CD4-positive, alpha-beta memory T cell (primary cell): ENCODE results near the gene DIS3L2. TPM values are rescaled to one million over a fixed set of nuclear protein-coding genes. Genes with fewer than 3 reads are reported as not detected.
"Not testable (repeated sequence)": the region's sequence is repeated elsewhere in the genome, so short reads cannot be mapped to it uniquely, and the experiment has no call there.

Experiments used
- CTCF ChIA-PET: fragments of 350-600 bp; sonication (Branson Sonifier 250); formaldehyde crosslinking; loops from one replicate; lab custom pipeline; 2021; ENCODE audit warnings: inconsistent platforms; ENCODE audit not compliant: partially characterized antibody; lab: Charles Lee
- POLR2A ChIA-PET: fragments of 350-600 bp; sonication (Branson Sonifier 250); formaldehyde crosslinking; loops from one replicate; lab custom pipeline; 2021; ENCODE audit not compliant: partially characterized antibody; lab: Charles Lee
- DNase-seq, 5 donors: peaks; one replicate each; pipeline versions ENCODE4 v3.0.0 to v3.0.0-alpha.2; 2020 to 2022; ENCODE audit warnings: mixed read lengths in 1 of 5
- H3K27ac ChIP-seq: one replicate; pipeline ENCODE4 v1.7.0; 2013; ENCODE audit warnings: low read depth, low read length
- H3K27me3 ChIP-seq: 2 replicates; pipeline ENCODE4 v1.7.0; 2013; ENCODE audit warnings: mild to moderate bottlenecking, low read length, moderate library complexity; ENCODE audit not compliant: insufficient read depth
- H3K36me3 ChIP-seq: 2 replicates; pipeline ENCODE4 v1.7.0; 2013; ENCODE audit warnings: mild to moderate bottlenecking, low read length, moderate library complexity; ENCODE audit not compliant: insufficient read depth
- H3K4me1 ChIP-seq: 2 replicates; pipeline ENCODE4 v1.7.0; 2013; ENCODE audit warnings: mild to moderate bottlenecking, low read length, moderate library complexity; ENCODE audit not compliant: insufficient read depth
- H3K4me3 ChIP-seq, 2 donors: one replicate each; pipeline ENCODE4 v1.7.0; 2013; ENCODE audit warnings: low read length in 2 of 2, mild to moderate bottlenecking in 1 of 2
- H3K9me3 ChIP-seq, 2 donors: one replicate each; pipeline ENCODE4 v1.7.0; 2013; ENCODE audit warnings: low read length in 2 of 2, control low read depth in 1 of 2; ENCODE audit not compliant: control insufficient read depth in 1 of 2
- H3K27ac Mint-ChIP-seq, 7 donors: one replicate each; pipeline ENCODE4 v1.8.0; 2020 to 2021; ENCODE audit warnings: mixed read lengths in 7 of 7, mild to moderate bottlenecking in 6 of 7, inconsistent platforms in 3 of 7, moderate library complexity in 3 of 7
- H3K27me3 Mint-ChIP-seq, 2 donors: one replicate each; pipeline ENCODE4 v1.8.0; 2020 to 2021; ENCODE audit warnings: mixed read lengths in 2 of 2
- H3K36me3 Mint-ChIP-seq, 2 donors: one replicate each; pipeline ENCODE4 v1.8.0; 2020 to 2021; ENCODE audit warnings: mixed read lengths in 2 of 2, inconsistent platforms in 1 of 2, mild to moderate bottlenecking in 1 of 2
- H3K4me1 Mint-ChIP-seq, 4 donors: one replicate each; pipeline ENCODE4 v1.8.0; 2020 to 2021; ENCODE audit warnings: mixed read lengths in 4 of 4, mild to moderate bottlenecking in 1 of 4
- H3K4me3 Mint-ChIP-seq, 8 donors: one replicate each; pipeline ENCODE4 v1.8.0; 2020 to 2021; ENCODE audit warnings: mixed read lengths in 8 of 8, mild to moderate bottlenecking in 7 of 8, moderate library complexity in 6 of 8, inconsistent platforms in 3 of 8
- H3K9me3 Mint-ChIP-seq, 8 donors: one replicate each; pipeline ENCODE4 v1.8.0; 2020 to 2021; ENCODE audit warnings: mixed read lengths in 8 of 8, mild to moderate bottlenecking in 5 of 8, inconsistent platforms in 3 of 8, moderate library complexity in 1 of 8
- intact Hi-C: fragments of 100-400 bp; cut with micrococcal nuclease; formaldehyde crosslinking; loops from one replicate; pipeline ENCODE4 v1.15.1; 2023
- polyA plus RNA-seq, 2 donors: library from polyadenylated mRNA; unstranded; fragments of 300-500 nt; fragmentation: Illumina TruSeq; gene quantifications; one replicate each; pipeline ENCODE4 v1.2.3, GENCODE V29; 2021
- total RNA-seq, 2 experiments: library from RNA; stranded (reverse); gene quantifications; one replicate each; pipeline ENCODE4 v1.2.3, GENCODE V29; 2021

DIS3L2 gene
- total and polyA plus RNA-seq, 4 experiments from 2014 or later = 16.0 to 59.7 (median 39.3) TPM

- Histone ChIP-seq H3K27me3 (no peaks in the 10 kb centered on the region), H3K9me3 (no peaks in the 10 kb centered on the region), H3K36me3 (no peaks in the 10 kb centered on the region), H3K27ac (peak overlapping the region; percentile 8), H3K4me3 (no peak overlapping the region), H3K4me1 (peaks cover 57% of the 10 kb centered on the region)
- no peaks in the 10 kb centered on the region for H3K27me3 Mint-ChIP-seq
- peaks cover 0 to 1% (median 0%) of the 10 kb centered on the region in 8 donors for H3K9me3 Mint-ChIP-seq
- peak overlapping the region; percentile 2 to 87 (median 69) for H3K27ac Mint-ChIP-seq
- no peak for DNase-seq
- intact Hi-C loops = no loop called here
- peaks cover 27 to 70% (median 46%) of the 10 kb centered on the region in 4 donors for H3K4me1 Mint-ChIP-seq
- CTCF ChIA-PET = interaction anchor here (0.8 to 4.6 kb wide), 6 partner anchors 7 to 53 kb away, joined by 3 to 37 read pairs (median 12); no protein-coding TSS in a partner anchor
- H3K36me3 Mint-ChIP-seq = peaks cover 0 to 2% of the 10 kb centered on the region in 2 donors
- POLR2A ChIA-PET = interaction anchor here (0.6 kb wide), 1 partner anchor 391 kb away, joined by 3 read pairs; no protein-coding TSS in a partner anchor
- H3K4me3 Mint-ChIP-seq = peak overlapping the region in 6 of 8 donors; percentile 2 to 72 (median 67)
Observed at GRCh38 chr2:232322560-232323327, 361.2 kb downstream of the DIS3L2 start.

GRCh38 chr2:232323328-232323650, 361.8 kb downstream of the DIS3L2 start:
- Mint-ChIP-seq H3K4me1 (peaks cover 25 to 64% (median 42%) of the 10 kb centered on the region in 4 donors), H3K4me3 (no peak overlapping the region), H3K36me3 (peaks cover 0 to 2% of the 10 kb centered on the region in 2 donors), H3K9me3 (peaks cover 0 to 1% (median 0%) of the 10 kb centered on the region in 8 donors), H3K27me3 (no peaks in the 10 kb centered on the region), H3K27ac (peak overlapping the region in 1 of 7 donors; percentile 30)
- POLR2A ChIA-PET = interaction anchor here (0.8 kb wide), 1 partner anchor 8 kb away, joined by 4 read pairs; no protein-coding TSS in a partner anchor
- H3K27ac ChIP-seq = no peak overlapping the region
- H3K4me3 ChIP-seq = no peak overlapping the region
- no peaks in the 10 kb centered on the region for H3K9me3 ChIP-seq
- DNase-seq = no peak
- no peaks in the 10 kb centered on the region for H3K36me3 ChIP-seq
- intact Hi-C loops = no loop called here
- no peaks in the 10 kb centered on the region for H3K27me3 ChIP-seq
- CTCF ChIA-PET = interaction anchor here (1.3 to 5.3 kb wide), 5 partner anchors 7 to 54 kb away, joined by 4 to 52 read pairs (median 36); no protein-coding TSS in a partner anchor
- H3K4me1 ChIP-seq = peaks cover 52% of the 10 kb centered on the region

GRCh38 chr2:232323967-232324366, 362.5 kb downstream of the DIS3L2 start:
- peaks cover 22 to 58% (median 37%) of the 10 kb centered on the region in 4 donors for H3K4me1 Mint-ChIP-seq
- H3K27ac Mint-ChIP-seq = peak overlapping the region in 5 of 7 donors; percentile 42 to 87 (median 72)

GRCh38 chr2:232324778-232325177, 363.3 kb downstream of the DIS3L2 start:
- no peak for DNase-seq
- intact Hi-C loops = no loop called here
- H3K4me1 ChIP-seq = peaks cover 37% of the 10 kb centered on the region
- H3K27me3 ChIP-seq = no peaks in the 10 kb centered on the region
- H3K4me3 Mint-ChIP-seq = no peak overlapping the region
- peaks cover 0 to 1% (median 0%) of the 10 kb centered on the region in 8 donors for H3K9me3 Mint-ChIP-seq
- CTCF ChIA-PET = interaction anchor here (0.8 to 5.3 kb wide), 12 partner anchors 9 to 417 kb away, joined by 3 to 52 read pairs (median 4); partner anchors contain the start of gene NPPC
- peak overlapping the region in 1 of 7 donors; percentile 51 for H3K27ac Mint-ChIP-seq
- POLR2A ChIA-PET = interaction anchor here (0.8 kb wide), 1 partner anchor 399 kb away, joined by 4 read pairs; no protein-coding TSS in a partner anchor
- peaks cover 18 to 50% (median 31%) of the 10 kb centered on the region in 4 donors for H3K4me1 Mint-ChIP-seq
- H3K9me3 ChIP-seq = no peaks in the 10 kb centered on the region
- no peaks in the 10 kb centered on the region for H3K27me3 Mint-ChIP-seq
- no peak overlapping the region for H3K4me3 ChIP-seq
- no peak overlapping the region for H3K27ac ChIP-seq
- H3K36me3 Mint-ChIP-seq = peaks cover 0 to 2% of the 10 kb centered on the region in 2 donors
- H3K36me3 ChIP-seq = no peaks in the 10 kb centered on the region

More at GRCh38 chr2:232323967-232324366, 362.5 kb downstream of the DIS3L2 start:
- H3K9me3 Mint-ChIP-seq, H3K36me3 ChIP-seq, H3K9me3 ChIP-seq, H3K36me3 Mint-ChIP-seq, H3K27me3 Mint-ChIP-seq, DNase-seq, intact Hi-C loops, H3K27me3 ChIP-seq, H3K27ac ChIP-seq, H3K4me3 ChIP-seq: not testable (repeated sequence)
- H3K4me3 Mint-ChIP-seq = peak overlapping the region in 2 of 8 donors; percentile 18 to 36
- peaks cover 45% of the 10 kb centered on the region for H3K4me1 ChIP-seq
- ChIA-PET CTCF (interaction anchor here (0.8 to 5.3 kb wide), 9 partner anchors 8 to 417 kb away, joined by 3 to 52 read pairs (median 4); partner anchors contain the start of gene NPPC), POLR2A (interaction anchor here (0.8 kb wide), 1 partner anchor 9 kb away, joined by 4 read pairs; no protein-coding TSS in a partner anchor)

GRCh38 chr2:232325324-232326273, 364.1 kb downstream of the DIS3L2 start:
- Histone ChIP-seq H3K4me3 (no peak overlapping the region), H3K27ac (no peak overlapping the region), H3K36me3 (no peaks in the 10 kb centered on the region), H3K4me1 (peaks cover 31% of the 10 kb centered on the region), H3K27me3 (no peaks in the 10 kb centered on the region), H3K9me3 (no peaks in the 10 kb centered on the region)
- H3K4me3 Mint-ChIP-seq = no peak overlapping the region
- H3K27me3 Mint-ChIP-seq = no peaks in the 10 kb centered on the region
- peaks cover 12 to 41% (median 23%) of the 10 kb centered on the region in 4 donors for H3K4me1 Mint-ChIP-seq
- H3K9me3 Mint-ChIP-seq = peaks cover 0 to 1% (median 0%) of the 10 kb centered on the region in 8 donors
- intact Hi-C loops = no loop called here
- H3K36me3 Mint-ChIP-seq = peaks cover 0 to 2% of the 10 kb centered on the region in 2 donors
- ChIA-PET POLR2A (interaction anchor here (1.2 to 1.3 kb wide), 3 partner anchors 9 to 16 kb away, joined by 3 to 4 read pairs (median 3); no protein-coding TSS in a partner anchor), CTCF (interaction anchor here (0.8 to 5.3 kb wide), 24 partner anchors 10 to 418 kb away, joined by 3 to 52 read pairs (median 4); partner anchors contain the start of gene NPPC)
- DNase-seq = peak in 3 of 5 donors; percentile 34 to 57 (median 40)
- peak overlapping the region in 1 of 7 donors; percentile 12 for H3K27ac Mint-ChIP-seq

GRCh38 chr2:232326274-232327104, 365.0 kb downstream of the DIS3L2 start:
- Mint-ChIP-seq H3K27ac (peak overlapping the region in 1 of 7 donors; percentile 47), H3K4me1 (peaks cover 8 to 32% (median 15%) of the 10 kb centered on the region in 4 donors)
- not testable (repeated sequence) for H3K9me3 ChIP-seq, H3K27me3 Mint-ChIP-seq, H3K36me3 ChIP-seq, H3K27ac ChIP-seq, H3K27me3 ChIP-seq, H3K4me3 ChIP-seq, H3K36me3 Mint-ChIP-seq, H3K9me3 Mint-ChIP-seq, H3K4me3 Mint-ChIP-seq, DNase-seq
- intact Hi-C loops = loop anchor here (1.0 kb wide), 3 partner anchors 34 to 420 kb away; no protein-coding TSS in a partner anchor
- POLR2A ChIA-PET = interaction anchor here (1.2 to 1.3 kb wide), 3 partner anchors 10 to 17 kb away, joined by 3 to 4 read pairs (median 3); no protein-coding TSS in a partner anchor
- peaks cover 22% of the 10 kb centered on the region for H3K4me1 ChIP-seq
- CTCF ChIA-PET = interaction anchor here (0.8 to 5.3 kb wide), 22 partner anchors 10 to 405 kb away, joined by 3 to 52 read pairs (median 4); partner anchors contain the start of gene NPPC
